HG02870 (cell line): ENCODE measurements around the gene SLAMF9.
"Not testable (repeated sequence)": the region's sequence is repeated elsewhere in the genome, so short reads cannot be mapped to it uniquely, and the experiment has no call there.

ENCODE experiments used
- ATAC-seq: cut with Tn5 transposase; IDR thresholded peaks from one replicate; pipeline ENCODE4 v1.9.1; 2021; ENCODE audit warnings: mild to moderate bottlenecking, moderate library complexity; ENCODE audit not compliant: unreplicated experiment

The SLAMF9 gene

DNA sequence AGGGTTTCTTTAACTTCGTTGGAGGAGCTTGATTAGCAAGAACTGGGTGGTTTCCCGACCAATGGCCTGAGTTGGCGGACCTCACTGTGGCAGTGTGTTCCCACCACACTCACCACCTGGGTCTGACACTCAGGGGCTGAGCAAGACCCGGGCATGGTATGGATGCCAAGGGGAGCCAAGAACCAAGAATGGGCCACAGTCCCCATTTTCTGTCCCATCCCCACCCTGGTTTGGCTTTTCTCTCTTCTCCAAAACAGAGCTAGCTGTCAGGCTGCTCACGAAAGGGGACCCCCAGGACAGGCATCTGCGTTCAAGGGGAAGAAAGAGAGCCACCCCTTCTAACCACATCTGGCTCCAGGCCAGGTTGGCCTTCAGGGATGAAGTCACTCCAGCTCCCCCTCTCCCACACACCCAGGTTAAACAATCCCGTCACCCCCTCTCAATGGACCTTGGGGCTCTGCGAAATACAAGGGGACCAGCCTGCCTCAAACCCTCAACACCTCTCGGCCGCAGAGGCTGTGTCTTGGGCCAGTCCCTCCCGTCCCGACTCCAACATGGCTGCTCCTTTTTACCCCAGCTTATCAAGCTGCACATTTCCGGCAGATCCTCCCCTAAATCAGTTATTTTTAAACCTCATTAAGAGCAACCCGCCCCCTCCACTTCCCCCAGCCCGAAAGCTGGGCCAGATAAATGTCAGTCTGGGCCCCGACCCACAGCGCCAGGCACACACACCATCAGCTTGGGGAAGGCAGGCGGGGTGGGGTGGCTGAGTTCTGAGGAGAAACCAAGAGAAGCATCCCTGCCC is 32.1 kb downstream of the SLAMF9 start:
- ATAC-seq = no peak

DNA sequence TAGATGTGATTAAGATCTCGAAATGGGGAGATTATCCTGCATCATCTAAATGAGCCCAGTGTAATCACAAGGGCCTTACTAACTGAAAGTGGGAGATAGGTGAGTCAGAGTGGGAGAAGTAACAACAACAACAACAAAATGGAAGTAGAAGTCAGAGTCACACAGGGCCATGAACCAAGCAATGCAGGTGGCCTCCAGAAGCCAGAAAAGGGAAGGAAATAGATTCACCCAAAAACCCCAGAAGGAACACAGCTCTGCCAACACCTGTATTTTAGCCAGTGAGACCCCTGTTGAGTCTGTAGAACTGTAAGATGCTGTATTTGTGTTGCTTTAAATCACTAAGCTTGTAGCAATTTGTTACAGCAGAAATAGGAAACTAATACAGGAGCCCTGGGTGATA is 32.8 kb downstream of the SLAMF9 start:
- peak; percentile 29 for ATAC-seq

- ATAC-seq = no peak
Observed at GRCh38 chr1:159920651-159921050, 33.4 kb downstream of the SLAMF9 start.

GRCh38 chr1:159920202-159920601 is 33.8 kb downstream of the SLAMF9 start:
- no peak for ATAC-seq

DNA sequence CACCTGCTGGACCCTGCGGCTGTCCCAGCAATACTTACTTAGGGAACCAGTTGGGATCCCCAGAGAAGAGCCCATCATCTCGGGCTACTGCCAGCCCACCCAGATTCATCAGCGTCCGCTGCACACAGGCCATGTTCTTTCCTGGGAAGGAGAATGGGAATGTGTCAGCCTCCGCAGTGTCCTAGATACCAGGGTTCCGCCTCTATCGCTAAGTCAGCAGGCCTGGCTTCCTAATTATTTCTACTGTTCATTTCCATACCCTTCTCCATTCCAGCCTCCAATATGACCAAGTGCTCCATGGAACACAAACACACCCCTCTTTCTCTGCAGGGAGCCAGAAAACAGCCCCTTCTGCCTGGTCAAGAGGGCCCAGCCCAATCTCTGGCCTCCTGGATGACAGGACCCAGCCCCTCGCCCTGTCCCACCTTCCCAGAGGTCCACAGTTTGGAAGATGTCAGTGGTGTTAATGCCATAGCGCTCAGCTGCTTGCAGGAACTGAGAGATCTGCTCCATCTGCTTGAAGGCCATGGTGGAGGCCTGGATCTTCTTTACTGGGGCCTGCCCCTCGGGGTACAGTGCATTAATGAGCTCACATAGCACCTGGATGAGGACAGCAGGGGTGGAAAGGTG is 34.7 kb downstream of the SLAMF9 start:
- no peak for ATAC-seq

GRCh38 chr1:159918352-159919200 is 35.5 kb downstream of the SLAMF9 start:
- no peak for ATAC-seq

DNA sequence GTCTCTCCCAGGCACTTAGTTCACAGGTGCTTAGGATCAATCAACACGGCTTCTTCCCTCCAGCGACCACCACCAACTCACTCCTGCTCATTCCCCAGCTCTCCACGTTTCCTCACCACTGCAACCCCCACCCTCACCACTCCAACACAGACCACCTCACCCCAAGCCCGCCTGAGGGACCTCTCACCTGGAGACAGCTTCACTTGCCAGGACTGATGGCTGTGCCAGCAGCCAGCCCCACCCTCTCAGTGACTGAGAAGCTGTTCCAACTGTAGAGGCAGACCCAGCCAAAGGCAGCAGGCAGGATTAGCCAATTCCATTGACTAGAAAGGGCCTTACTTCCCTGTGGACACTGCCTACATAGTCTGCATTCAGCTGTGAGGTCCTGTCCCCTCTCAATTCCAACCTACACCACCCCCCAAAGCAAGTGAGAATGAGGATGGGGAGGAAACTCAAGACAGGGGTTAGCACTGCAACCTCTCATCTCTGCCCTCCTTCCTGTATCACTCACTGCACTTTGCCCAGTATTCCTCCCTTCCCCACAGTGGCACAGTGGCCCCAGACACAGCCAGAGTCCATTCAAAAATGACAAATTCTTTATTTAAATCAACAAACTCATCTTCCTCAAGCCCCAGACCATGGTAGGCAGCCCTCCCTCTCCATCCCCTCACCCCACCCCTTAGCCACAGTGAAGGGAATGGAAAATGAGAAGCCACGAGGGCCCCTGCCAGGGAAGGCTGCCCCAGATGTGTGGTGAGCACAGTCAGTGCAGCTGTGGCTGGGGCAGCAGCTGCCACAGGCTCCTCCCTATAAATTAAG is 36.3 kb downstream of the SLAMF9 start:
- ATAC-seq = no peak

DNA sequence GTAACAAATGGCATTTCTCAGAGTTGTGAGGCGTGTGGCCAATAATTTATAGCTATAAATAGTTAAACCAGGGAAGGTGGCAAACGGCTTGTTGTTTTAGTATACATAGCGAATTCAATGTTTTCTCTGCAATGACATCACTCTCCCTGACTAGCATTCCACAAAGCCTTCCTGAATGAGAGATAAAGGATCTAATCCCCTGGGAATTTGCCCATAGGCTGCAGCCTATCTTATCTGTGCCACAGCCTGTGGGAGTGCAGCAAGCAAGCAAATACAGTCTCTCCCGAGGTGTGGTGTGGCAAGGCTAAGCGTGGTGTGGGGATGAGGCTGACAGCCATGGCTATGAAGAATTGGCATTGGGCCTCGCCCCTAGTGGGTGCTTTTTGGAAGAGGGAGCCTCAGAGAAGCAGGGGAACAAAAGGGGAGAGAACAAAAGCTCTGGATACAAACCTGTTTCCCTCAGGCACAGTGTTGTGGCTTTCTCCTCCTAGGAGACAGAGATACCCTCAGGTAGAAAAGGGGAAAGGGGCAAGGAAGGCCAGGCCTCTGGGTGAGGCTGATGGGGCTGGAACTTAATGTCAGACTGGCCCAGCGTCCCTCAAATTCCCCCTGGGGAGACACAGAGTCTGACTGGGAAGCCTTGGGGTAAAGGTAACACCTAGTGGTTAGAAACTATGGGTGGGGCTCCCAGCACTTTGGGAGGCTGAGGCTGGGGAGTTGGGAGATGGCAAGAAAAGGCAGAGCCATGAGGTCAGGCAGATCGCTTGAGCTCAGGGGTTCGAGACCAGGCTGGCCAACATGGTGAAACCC is 37.6 kb downstream of the SLAMF9 start:
- no peak for ATAC-seq

- ATAC-seq = no peak
Observed at GRCh38 chr1:159915571-159916241, 38.3 kb downstream of the SLAMF9 start.

GRCh38 chr1:159914252-159915018 is 39.6 kb downstream of the SLAMF9 start:
- no peak for ATAC-seq

GRCh38 chr1:159913451-159914192 is 40.4 kb downstream of the SLAMF9 start:
- ATAC-seq = no peak

DNA sequence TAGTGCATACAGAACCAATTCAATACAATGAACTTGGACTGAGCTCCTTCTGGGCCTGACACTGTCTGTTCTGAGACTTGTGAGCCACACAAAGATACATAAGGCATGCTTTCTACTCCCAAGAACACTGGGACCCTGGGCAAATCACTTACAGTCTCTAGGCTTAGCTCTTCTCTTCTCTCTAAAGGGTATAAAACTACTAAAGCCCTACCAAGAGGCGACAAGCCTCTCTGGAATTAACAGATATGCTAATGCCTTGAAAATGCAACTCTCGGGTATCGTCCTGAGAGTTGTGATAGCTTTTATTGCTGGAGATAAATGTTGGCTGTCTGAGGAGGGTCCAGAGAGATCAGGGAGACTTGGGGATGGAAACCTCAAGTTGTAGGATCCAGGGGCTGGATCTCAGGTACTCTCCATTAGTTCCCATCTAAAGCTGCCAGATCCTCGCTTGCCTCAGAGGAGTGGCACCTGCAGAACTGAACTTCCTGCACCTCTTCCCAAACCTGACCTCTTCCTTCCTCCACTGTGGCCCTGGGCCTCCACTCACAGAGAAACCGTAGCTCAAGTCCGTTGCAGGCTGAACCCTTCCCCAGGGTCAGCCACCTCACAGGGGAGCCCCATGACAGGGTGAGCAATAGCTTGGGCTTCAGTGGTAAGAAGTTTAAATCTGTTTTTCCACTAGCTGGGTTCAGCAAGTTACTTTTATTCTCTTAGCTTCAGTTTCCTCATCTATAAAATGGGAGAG is 42.5 kb downstream of the SLAMF9 start:
- no peak for ATAC-seq

DNA sequence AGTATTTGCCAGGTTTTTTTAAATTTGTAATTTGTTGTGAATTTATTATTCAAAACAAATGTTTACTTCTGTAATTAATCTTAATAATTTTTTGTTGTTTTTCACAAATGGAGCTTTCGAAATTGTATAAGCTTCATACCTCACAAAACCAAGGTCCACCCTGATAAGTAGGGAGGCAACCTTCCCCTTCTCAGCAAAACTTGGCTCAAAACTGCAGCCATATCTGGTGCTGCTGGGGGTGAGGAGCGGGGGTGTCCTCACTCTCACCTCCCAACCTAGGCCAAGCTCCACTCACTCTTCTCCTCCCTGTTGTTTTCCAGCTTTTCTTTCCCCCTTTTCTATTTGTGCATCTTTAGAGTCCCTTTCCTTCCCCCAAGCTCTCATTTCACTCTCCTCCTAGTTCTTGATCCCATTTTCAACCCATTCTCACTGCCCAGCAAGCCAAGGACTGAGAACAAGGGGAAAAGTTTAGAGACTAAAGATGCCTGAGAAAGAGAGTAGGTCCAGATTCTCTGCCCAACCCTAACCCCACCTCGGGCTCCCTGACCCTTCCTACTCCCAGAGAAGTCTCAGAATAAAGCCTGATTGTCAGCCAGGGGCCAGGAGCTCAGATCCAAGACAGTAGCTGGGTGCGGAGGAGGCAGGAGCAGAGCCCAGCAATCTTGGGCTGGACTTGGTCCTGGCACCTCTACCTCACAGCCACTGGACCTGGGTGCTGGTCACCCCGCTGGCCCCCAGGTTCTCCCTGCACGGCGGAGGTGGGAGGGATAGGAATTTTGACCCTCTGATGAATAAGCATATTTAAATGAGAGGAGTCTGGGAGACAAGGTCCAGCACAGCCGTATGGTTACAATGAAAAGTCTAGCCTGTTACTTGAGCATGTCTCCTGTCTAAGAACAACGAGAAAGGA is 45.8 kb downstream of the SLAMF9 start:
- ATAC-seq = no peak

GRCh38 chr1:159906960-159907359 is 47.1 kb downstream of the SLAMF9 start:
- no peak for ATAC-seq

DNA sequence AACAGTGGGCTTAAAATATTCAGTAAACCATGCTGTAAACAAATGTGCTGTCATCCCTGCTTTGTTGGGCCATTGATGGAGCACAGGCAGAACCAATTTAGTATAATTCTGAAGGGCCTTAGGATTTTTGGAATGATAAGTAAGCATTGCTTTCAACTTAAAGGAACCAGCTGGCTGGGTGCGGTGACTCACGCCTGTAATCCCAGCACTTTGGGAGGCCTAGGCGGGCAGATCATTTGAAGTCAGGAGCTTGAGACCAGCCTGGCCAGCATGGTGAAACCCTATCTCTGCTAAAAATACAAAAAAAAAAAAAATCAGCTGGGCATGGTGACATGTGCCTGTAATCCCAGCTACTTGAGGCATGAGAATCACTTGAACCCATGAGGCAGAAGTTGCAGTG is 50.0 kb downstream of the SLAMF9 start:
- ATAC-seq = not testable (repeated sequence)

- ATAC-seq = no peak
Observed at GRCh38 chr1:159902541-159902940, 51.5 kb downstream of the SLAMF9 start.
